Activated naive CD4-positive, alpha-beta T cell treated with anti-CD3 and anti-CD28 coated beads for 36 hours (primary cell): ENCODE data around the gene ADAMTSL2. TPM values are rescaled to one million over a fixed set of nuclear protein-coding genes. Genes with fewer than 3 reads are reported as not detected.

Experiments used
- CTCF ChIA-PET: fragments of 350-600 bp; sonication (Branson Sonifier 250); formaldehyde crosslinking; loops from one replicate; lab custom pipeline; 2021; ENCODE audit warnings: antibody characterized with exemption; lab: Charles Lee
- DNase-seq: peaks from one replicate; pipeline ENCODE4 v3.0.0-alpha.2; 2020
- H3K27ac Mint-ChIP-seq: one replicate; pipeline ENCODE4 v1.8.0; 2021; ENCODE audit warnings: mild to moderate bottlenecking, mixed read lengths
- H3K27me3 Mint-ChIP-seq: one replicate; pipeline ENCODE4 v1.8.0; 2021; ENCODE audit warnings: low read depth, mixed read lengths
- H3K36me3 Mint-ChIP-seq: one replicate; pipeline ENCODE4 v1.8.0; 2021; ENCODE audit warnings: low read depth, mixed read lengths
- H3K4me1 Mint-ChIP-seq: one replicate; pipeline ENCODE4 v1.8.0; 2021; ENCODE audit warnings: low read depth, mixed read lengths
- H3K4me3 Mint-ChIP-seq: one replicate; pipeline ENCODE4 v1.8.0; 2021; ENCODE audit warnings: mild to moderate bottlenecking, moderate library complexity, mixed read lengths
- H3K9me3 Mint-ChIP-seq: one replicate; pipeline ENCODE4 v1.8.0; 2021; ENCODE audit warnings: mixed read lengths
- intact Hi-C: fragments of 100-400 bp; cut with micrococcal nuclease; formaldehyde crosslinking; loops from one replicate; pipeline ENCODE4 v1.15.1; 2023
- total RNA-seq, 2 experiments: library from RNA; stranded (reverse); gene quantifications; one replicate each; pipeline ENCODE4 v1.2.3, GENCODE V29; 2021

The ADAMTSL2 gene
- total RNA-seq, 2 experiments from 2014 or later = 0.14 to 0.17 TPM

GRCh38 chr9:133515615-133516255 is 18.8 kb upstream of the ADAMTSL2 start:
- no peaks in the 10 kb centered on the region for H3K27me3 Mint-ChIP-seq
- H3K27ac Mint-ChIP-seq = no peak overlapping the region
- no peak for DNase-seq
- intact Hi-C loops = no loop called here
- CTCF ChIA-PET = no interaction called here
- no peak overlapping the region for H3K4me3 Mint-ChIP-seq
- H3K36me3 Mint-ChIP-seq = no peaks in the 10 kb centered on the region
- no peaks in the 10 kb centered on the region for H3K9me3 Mint-ChIP-seq
- H3K4me1 Mint-ChIP-seq = no peaks in the 10 kb centered on the region

GRCh38 chr9:133516256-133516960 is 18.1 kb upstream of the ADAMTSL2 start:
- no peaks in the 10 kb centered on the region for H3K9me3 Mint-ChIP-seq
- intact Hi-C loops = no loop called here
- H3K27ac Mint-ChIP-seq = no peak overlapping the region
- no peaks in the 10 kb centered on the region for H3K36me3 Mint-ChIP-seq
- no peaks in the 10 kb centered on the region for H3K27me3 Mint-ChIP-seq
- no peak overlapping the region for H3K4me3 Mint-ChIP-seq
- CTCF ChIA-PET = no interaction called here
- DNase-seq = no peak
- no peaks in the 10 kb centered on the region for H3K4me1 Mint-ChIP-seq

- Mint-ChIP-seq H3K4me3 (no peak overlapping the region), H3K27me3 (no peaks in the 10 kb centered on the region), H3K4me1 (no peaks in the 10 kb centered on the region), H3K9me3 (no peaks in the 10 kb centered on the region), H3K36me3 (no peaks in the 10 kb centered on the region), H3K27ac (no peak overlapping the region)
- no peak for DNase-seq
- intact Hi-C loops = no loop called here
- CTCF ChIA-PET = no interaction called here
Observed at GRCh38 chr9:133516961-133517350, 17.5 kb upstream of the ADAMTSL2 start.

- no peaks in the 10 kb centered on the region for H3K36me3 Mint-ChIP-seq
- intact Hi-C loops = no loop called here
- H3K27me3 Mint-ChIP-seq = no peaks in the 10 kb centered on the region
- no peaks in the 10 kb centered on the region for H3K4me1 Mint-ChIP-seq
- H3K4me3 Mint-ChIP-seq = no peak overlapping the region
- H3K9me3 Mint-ChIP-seq = no peaks in the 10 kb centered on the region
- no peak for DNase-seq
- H3K27ac Mint-ChIP-seq = no peak overlapping the region
- CTCF ChIA-PET = interaction anchor here (1.3 kb wide), 1 partner anchor 16 kb away, joined by 3 read pairs; no protein-coding TSS in a partner anchor
Observed at GRCh38 chr9:133517711-133518110, 16.8 kb upstream of the ADAMTSL2 start.

- H3K27ac Mint-ChIP-seq = no peak overlapping the region
- DNase-seq = no peak
- intact Hi-C loops = no loop called here
- H3K4me1 Mint-ChIP-seq = no peaks in the 10 kb centered on the region
- no peaks in the 10 kb centered on the region for H3K9me3 Mint-ChIP-seq
- no peak overlapping the region for H3K4me3 Mint-ChIP-seq
- no peaks in the 10 kb centered on the region for H3K36me3 Mint-ChIP-seq
- CTCF ChIA-PET = interaction anchor here (1.3 kb wide), 1 partner anchor 15 kb away, joined by 3 read pairs; no protein-coding TSS in a partner anchor
- no peaks in the 10 kb centered on the region for H3K27me3 Mint-ChIP-seq
Observed at GRCh38 chr9:133518200-133518599, 16.3 kb upstream of the ADAMTSL2 start.

- Mint-ChIP-seq H3K36me3 (no peaks in the 10 kb centered on the region), H3K4me3 (no peak overlapping the region), H3K27me3 (no peaks in the 10 kb centered on the region), H3K27ac (no peak overlapping the region), H3K4me1 (no peaks in the 10 kb centered on the region), H3K9me3 (no peaks in the 10 kb centered on the region)
- no peak for DNase-seq
- CTCF ChIA-PET = interaction anchor here (1.3 kb wide), 1 partner anchor 15 kb away, joined by 3 read pairs; no protein-coding TSS in a partner anchor
- intact Hi-C loops = no loop called here
Observed at GRCh38 chr9:133518706-133519449, 15.6 kb upstream of the ADAMTSL2 start.

GRCh38 chr9:133519693-133520092 is 14.8 kb upstream of the ADAMTSL2 start:
- Mint-ChIP-seq H3K9me3 (no peaks in the 10 kb centered on the region), H3K27me3 (no peaks in the 10 kb centered on the region), H3K4me3 (no peak overlapping the region), H3K27ac (no peak overlapping the region), H3K4me1 (no peaks in the 10 kb centered on the region), H3K36me3 (no peaks in the 10 kb centered on the region)
- no peak for DNase-seq
- CTCF ChIA-PET = no interaction called here
- intact Hi-C loops = no loop called here

GRCh38 chr9:133520121-133520835 is 14.2 kb upstream of the ADAMTSL2 start:
- Mint-ChIP-seq H3K4me1 (no peaks in the 10 kb centered on the region), H3K4me3 (no peak overlapping the region), H3K9me3 (no peaks in the 10 kb centered on the region), H3K36me3 (no peaks in the 10 kb centered on the region), H3K27ac (no peak overlapping the region), H3K27me3 (no peaks in the 10 kb centered on the region)
- intact Hi-C loops = no loop called here
- CTCF ChIA-PET = no interaction called here
- no peak for DNase-seq

GRCh38 chr9:133521122-133522072 is 13.1 kb upstream of the ADAMTSL2 start:
- Mint-ChIP-seq H3K36me3 (no peaks in the 10 kb centered on the region), H3K27ac (no peak overlapping the region), H3K9me3 (no peaks in the 10 kb centered on the region), H3K4me3 (no peak overlapping the region), H3K27me3 (no peaks in the 10 kb centered on the region), H3K4me1 (peaks cover 3% of the 10 kb centered on the region)
- CTCF ChIA-PET = no interaction called here
- intact Hi-C loops = no loop called here
- DNase-seq = no peak

GRCh38 chr9:133522073-133522910 is 12.2 kb upstream of the ADAMTSL2 start:
- DNase-seq = no peak
- Mint-ChIP-seq H3K4me3 (no peak overlapping the region), H3K36me3 (no peaks in the 10 kb centered on the region), H3K4me1 (peaks cover 7% of the 10 kb centered on the region), H3K27ac (no peak overlapping the region), H3K9me3 (no peaks in the 10 kb centered on the region), H3K27me3 (no peaks in the 10 kb centered on the region)
- CTCF ChIA-PET = interaction anchor here (0.6 kb wide), 1 partner anchor 256 kb away, joined by 7 read pairs; no protein-coding TSS in a partner anchor
- intact Hi-C loops = no loop called here

GRCh38 chr9:133523106-133523505 is 11.4 kb upstream of the ADAMTSL2 start:
- no peak for DNase-seq
- Mint-ChIP-seq H3K36me3 (no peaks in the 10 kb centered on the region), H3K4me1 (peaks cover 7% of the 10 kb centered on the region), H3K27ac (no peak overlapping the region), H3K4me3 (no peak overlapping the region), H3K9me3 (no peaks in the 10 kb centered on the region), H3K27me3 (no peaks in the 10 kb centered on the region)
- CTCF ChIA-PET = no interaction called here
- intact Hi-C loops = no loop called here
